DOHH2 (cell line): Measurements from ENCODE around the gene BBX.

Experiments used
- CTCF ChIP-seq: fragments of 200-600 bp; sonication (generic); IDR thresholded peaks from one replicate; pipeline ENCODE4 v1.5.1; 2014; ENCODE audit warnings: antibody characterized with exemption, mild to moderate bottlenecking, low read depth, low read length; ENCODE audit not compliant: poor library complexity, severe bottlenecking
- EZH2phosphoT487 ChIP-seq: fragments of 200-600 bp; sonication (generic); IDR thresholded peaks from 2 replicates; pipeline ENCODE4 v1.6.1; 2017; ENCODE audit warnings: borderline replicate concordance, mild to moderate bottlenecking, antibody characterized with exemption, low read length, moderate library complexity, mixed read lengths

GRCh38 chr3:107620534-107620933 lies 97.8 kb downstream of the BBX start:
- TF ChIP-seq CTCF, result no peak
- no peak for TF ChIP-seq EZH2phosphoT487
